H1 (cell line): Measurements from ENCODE around the gene DPP10. TPM values are rescaled to one million over a fixed set of nuclear protein-coding genes. Genes with fewer than 3 reads are reported as not detected.

ENCODE experiments used
- TAF7 ChIP-seq: optimal IDR thresholded peaks from 2 replicates; pipeline ENCODE3; 2011; ENCODE audit warnings: low read depth, mild to moderate bottlenecking, inconsistent platforms, low read length, moderate library complexity, borderline replicate concordance
- polyA plus RNA-seq, 7 experiments: library from polyadenylated mRNA; depleted of rRNA in 3 of 7; stranded (reverse) in 5 of 7; unstranded in 2 of 7; fragments of >200 nt in 5 of 7; fragments of 200-250 nt in 2 of 7; gene quantifications; 1 replicate in 5 of 7; 2 replicates in 1 of 7; 4 replicates in 1 of 7; pipeline versions ENCODE4 v1.2.1 to v1.2.3, GENCODE V29; 2011 to 2013; ENCODE audit warnings: missing spikeins in 2 of 7, mixed read lengths in 2 of 7
- total RNA-seq: library from RNA; stranded (reverse); fragmentation: NEBNext Ultra II Directional; extraction: Animal tissue kit (Norgen Biotek cat#: 25700); gene quantifications from 2 replicates; pipeline ENCODE4 v1.2.1, GENCODE V29; 2021

DPP10 gene
- total and polyA plus RNA-seq, 2 of the 8 experiments (the other 6 are each of a cell fraction or from before 2014, with no cell fraction given) = 3.3 to 7.2 TPM

GRCh38 chr2:114580691-114581090 lies 138.2 kb downstream of the DPP10 start (continued):
- no peak for TF ChIP-seq TAF7
